ENCODE data around the gene HSPBP1.

Gene HSPBP1

GRCh38 chr19:55304980-55305379 is 25.1 kb upstream of the HSPBP1 start:
- no peak for DNase-seq

- DNase-seq = peak; percentile 2
Measured at GRCh38 chr19:55304279-55304978, 24.5 kb upstream of the HSPBP1 start.

GRCh38 chr19:55303477-55303876 is 23.6 kb upstream of the HSPBP1 start:
- DNase-seq = no peak

GRCh38 chr19:55302318-55302703 is 22.4 kb upstream of the HSPBP1 start:
- no peak for DNase-seq

GRCh38 chr19:55301459-55302317 is 21.8 kb upstream of the HSPBP1 start:
- DNase-seq = peak; percentile 49

GRCh38 chr19:55300886-55301458 is 21.1 kb upstream of the HSPBP1 start:
- no peak for DNase-seq

- no peak for DNase-seq
Measured at GRCh38 chr19:55299991-55300390, 20.1 kb upstream of the HSPBP1 start.

GRCh38 chr19:55297267-55297666 is 17.4 kb upstream of the HSPBP1 start:
- no peak for DNase-seq

GRCh38 chr19:55289117-55289796 is 9.3 kb upstream of the HSPBP1 start:
- no peak for DNase-seq

GRCh38 chr19:55287361-55288079 is 7.6 kb upstream of the HSPBP1 start:
- no peak for DNase-seq

- DNase-seq = no peak
Measured at GRCh38 chr19:55285229-55285890, 5.5 kb upstream of the HSPBP1 start.

- no peak for DNase-seq
Measured at GRCh38 chr19:55284405-55285058, 4.6 kb upstream of the HSPBP1 start.

GRCh38 chr19:55283548-55284377 is 3.9 kb upstream of the HSPBP1 start, which contains the start of gene BRSK1:
BRSK1 (plus strand) TSS chr19:55283997; CDS start chr19:55284443, 446 bp downstream.
- DNase-seq = peak; percentile 54

GRCh38 chr19:55279340-55279739 is 570 bp downstream of the HSPBP1 start:
- no peak for DNase-seq

- DNase-seq = no peak
Measured at GRCh38 chr19:55278391-55279135, 1.3 kb downstream of the HSPBP1 start.

GRCh38 chr19:55277494-55277893 is 2.4 kb downstream of the HSPBP1 start:
- no peak for DNase-seq

GRCh38 chr19:55276720-55277430 is 3.0 kb downstream of the HSPBP1 start:
- no peak for DNase-seq

- DNase-seq = no peak
Measured at GRCh38 chr19:55275851-55276719, 3.8 kb downstream of the HSPBP1 start.

Measured in DMS153 (cell line).